GM18499 (cell line): ENCODE results near the gene OR2A7.
"Not testable (repeated sequence)": the region's sequence is repeated elsewhere in the genome, so short reads cannot be mapped to it uniquely, and the experiment has no call there.

ENCODE experiments used
- ATAC-seq: cut with Tn5 transposase; IDR thresholded peaks from one replicate; pipeline ENCODE4 v1.9.1; 2021; ENCODE audit warnings: moderate number of reproducible peaks; ENCODE audit not compliant: insufficient read depth, unreplicated experiment

The OR2A7 gene

DNA sequence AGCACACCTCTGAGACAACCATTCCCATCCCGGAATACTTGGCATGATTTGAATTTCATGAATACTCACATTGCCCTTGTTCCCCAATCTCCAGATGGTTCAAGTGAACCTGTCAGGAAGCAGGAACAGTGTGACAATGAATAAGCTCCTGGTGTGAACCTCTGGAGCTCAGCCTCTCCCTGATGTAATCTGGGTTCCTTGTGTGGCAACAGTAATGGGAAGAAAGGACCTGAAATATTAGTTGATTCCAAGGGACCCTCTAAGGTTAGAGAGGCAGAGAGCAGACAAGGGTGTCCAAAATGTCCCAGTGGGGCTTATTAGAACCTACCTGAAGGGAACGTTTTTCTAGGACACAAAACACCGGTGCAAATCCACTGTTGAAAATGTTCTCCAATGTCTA, 8.5 kb downstream of the OR2A7 start:
- no peak for ATAC-seq

DNA sequence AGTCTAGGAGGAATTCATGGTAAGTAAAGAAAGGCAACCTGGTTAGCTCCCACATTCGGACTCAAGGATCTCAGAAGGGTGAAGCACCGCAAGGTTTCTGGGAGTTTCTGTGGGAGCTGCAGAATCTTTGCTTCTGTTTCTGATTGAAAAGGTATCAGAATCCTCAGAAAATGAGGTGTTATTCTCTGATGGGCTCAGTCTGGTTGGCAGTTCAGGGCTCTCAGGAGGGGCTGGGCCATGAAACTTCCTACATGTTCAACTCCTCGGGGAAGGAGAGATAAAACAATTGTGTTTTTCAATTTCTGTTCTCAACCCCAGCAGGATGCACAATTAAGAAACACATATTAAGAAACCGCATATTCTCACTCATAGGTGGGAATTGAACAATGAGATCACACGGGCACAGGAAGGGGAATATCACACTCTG, 9.1 kb downstream of the OR2A7 start:
- ATAC-seq, result no peak

DNA sequence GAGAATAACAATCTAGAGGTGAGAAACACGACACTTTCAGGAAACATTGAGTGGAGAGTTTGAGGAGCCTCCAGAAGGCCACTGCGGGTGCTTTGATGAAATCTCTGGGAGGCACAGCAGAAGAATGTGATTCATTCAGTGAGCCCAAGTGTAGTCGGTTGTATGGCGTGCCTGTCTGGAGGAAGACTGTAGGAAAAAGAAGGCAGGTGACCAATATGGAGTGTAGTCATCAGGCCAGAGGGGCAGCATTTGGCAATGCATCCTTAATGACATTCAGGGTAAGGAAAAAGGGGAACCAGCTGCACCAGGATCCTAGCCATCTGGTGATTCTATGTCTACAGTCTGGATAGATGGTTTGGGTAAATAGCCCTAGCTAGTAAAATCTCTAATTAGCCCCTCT, 12.3 kb downstream of the OR2A7 start:
- ATAC-seq, result not testable (repeated sequence)

DNA sequence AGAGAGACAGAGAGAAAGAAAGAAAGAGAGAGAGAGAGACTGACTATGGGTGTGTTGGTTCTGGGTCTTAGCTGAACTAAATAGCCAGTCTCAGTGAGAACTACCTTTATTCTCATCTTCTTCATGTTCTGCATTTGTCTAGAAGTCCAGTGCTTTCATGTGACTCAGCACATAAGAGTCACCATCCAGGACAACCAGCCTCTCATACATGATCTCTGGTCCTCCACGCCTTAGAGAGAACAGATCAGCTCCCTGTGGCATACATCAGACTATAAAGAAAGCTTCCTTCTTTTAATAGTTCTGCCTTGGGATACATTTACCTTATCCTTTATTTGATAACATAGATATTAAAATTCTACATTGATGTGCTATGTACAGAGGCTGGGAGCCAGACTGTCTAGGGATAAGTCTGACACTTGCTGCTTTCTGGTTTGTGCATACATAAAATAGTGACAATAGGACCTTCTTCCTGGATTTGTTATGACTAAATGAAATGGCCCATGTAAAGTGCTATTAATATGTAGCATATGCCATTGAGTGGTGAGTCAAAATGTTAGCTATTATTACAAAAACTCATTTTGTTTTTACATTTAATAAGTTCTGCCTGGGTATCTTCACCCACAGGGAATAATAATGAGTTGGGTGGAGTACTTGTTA, 16.8 kb downstream of the OR2A7 start:
- ATAC-seq, result not testable (repeated sequence)

DNA sequence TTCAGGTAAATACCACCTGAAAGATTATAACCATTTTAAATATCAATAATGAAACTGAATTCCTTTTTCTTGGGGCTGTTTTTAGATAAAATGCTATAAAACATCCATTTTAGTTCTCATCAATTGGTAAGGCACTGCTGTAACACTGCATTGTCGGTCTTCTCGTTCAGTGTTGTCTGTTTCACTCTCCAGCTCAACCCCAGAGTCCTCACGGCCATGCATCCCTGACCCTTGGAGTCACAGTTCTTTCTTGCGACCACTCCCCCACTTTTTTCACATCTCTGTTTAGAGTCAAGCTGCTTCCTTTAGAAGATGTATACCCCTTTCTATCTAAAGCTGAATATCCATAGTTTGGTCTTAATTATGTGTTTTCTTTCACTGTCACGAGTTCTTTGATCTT, 17.6 kb downstream of the OR2A7 start:
- ATAC-seq, result not testable (repeated sequence)

DNA sequence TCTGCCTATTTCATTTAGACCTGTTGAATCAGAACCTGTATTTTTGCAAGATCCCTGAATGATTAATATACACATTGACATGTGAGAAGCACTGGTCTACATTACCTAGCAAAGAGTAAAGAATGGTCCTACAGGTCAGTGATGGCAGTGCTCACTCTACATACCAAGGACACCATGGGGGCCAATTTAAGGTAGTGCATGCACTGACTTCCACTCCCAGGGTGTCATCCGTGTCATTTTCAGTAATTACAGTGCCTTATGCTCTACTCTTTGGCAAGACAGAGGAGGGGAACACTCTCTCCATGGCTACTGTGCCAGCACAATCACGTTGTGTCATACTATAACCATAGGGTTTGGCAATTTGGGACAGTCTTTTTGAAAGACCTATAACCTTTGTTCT, 19.2 kb downstream of the OR2A7 start:
- ATAC-seq, result not testable (repeated sequence)

DNA sequence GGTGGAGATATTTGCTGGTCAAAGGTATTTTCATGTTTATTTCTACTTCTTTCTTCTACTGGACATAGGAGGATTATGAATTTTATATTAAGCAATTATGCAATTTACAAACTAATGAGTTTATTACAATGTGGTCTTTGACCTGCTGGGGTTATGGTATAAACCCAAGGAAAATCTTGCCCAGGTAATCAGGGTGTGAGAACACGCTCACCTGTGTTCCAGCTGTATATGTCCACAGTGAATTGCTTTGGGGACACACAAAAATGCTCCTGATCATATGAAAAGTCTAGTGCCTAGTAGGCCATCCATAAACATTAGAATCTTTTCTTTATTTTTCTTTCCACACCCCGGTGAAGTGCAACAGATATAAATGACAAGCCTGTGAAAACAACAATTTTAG, 25.2 kb downstream of the OR2A7 start, which contains the start of gene OR2A42:
Gene OR2A42 (minus strand): TSS at position 241 of the 400 bp plus-strand sequence. CDS start 6,762 bp downstream, outside the sequence.
- ATAC-seq, result not testable (repeated sequence)

DNA sequence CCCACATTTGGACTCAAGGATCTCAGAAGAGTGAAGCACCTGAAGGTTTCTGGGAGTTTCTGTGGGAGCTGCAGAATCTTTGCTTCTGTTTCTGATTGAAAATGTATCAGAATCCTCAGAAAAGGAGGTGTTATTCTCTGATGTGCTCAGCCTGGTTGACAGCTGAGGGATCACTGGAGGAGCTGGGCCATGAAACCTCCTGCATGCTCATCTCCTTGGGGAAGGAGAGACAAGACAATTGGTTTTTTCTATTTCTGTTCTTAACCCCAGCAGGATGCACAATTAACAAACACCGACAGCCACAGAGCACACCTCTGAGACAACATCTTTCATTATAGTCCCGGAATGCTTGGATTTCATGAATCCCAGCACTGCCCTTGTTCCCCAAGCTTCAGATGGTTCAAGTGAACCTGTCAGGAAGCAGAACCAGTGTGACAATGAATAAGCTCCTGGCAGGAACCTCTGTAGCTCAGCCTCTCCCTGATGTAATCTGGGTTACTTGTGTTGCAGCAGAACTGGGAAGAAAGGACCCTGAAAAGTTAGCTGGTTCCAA, 26.0 kb downstream of the OR2A7 start:
- ATAC-seq, result not testable (repeated sequence)

DNA sequence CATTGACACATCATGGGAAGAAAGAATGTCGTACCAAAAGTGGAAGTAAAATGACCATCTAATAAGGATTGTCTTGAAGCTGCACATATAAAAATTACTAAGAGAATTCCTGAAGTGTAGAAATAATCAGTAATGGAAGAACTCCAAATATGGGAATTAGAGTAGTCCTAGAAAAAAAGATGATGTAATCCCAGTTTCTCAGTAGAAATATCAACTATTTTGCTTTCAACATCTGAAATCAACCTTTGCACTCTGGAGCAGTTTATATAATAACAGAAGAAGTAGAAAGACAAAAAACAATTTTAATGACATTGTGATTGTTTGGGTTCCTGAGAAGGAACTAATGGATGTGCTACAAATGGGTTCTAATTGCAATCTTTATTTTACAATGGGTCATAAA, 31.6 kb downstream of the OR2A7 start:
- ATAC-seq, result not testable (repeated sequence)

DNA sequence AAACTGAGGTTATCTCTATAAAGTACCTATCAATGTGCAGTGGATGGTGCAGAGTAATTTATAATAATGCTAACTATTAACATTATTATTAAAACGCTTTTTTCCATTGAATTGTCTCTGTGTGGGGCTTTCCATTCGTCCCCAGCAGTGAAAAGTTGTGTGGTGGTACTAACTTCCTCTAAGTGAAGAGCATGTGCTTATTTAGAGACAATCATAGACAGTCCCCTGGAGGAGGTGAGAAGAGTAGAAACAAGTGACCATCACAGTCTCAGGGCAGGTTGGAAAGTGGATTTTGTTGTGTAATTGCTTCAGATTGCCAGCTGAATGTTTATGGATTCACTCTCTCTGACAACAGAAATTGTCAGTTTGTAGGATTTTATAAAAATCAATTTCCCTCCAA, 33.6 kb downstream of the OR2A7 start:
- ATAC-seq, result not testable (repeated sequence)

DNA sequence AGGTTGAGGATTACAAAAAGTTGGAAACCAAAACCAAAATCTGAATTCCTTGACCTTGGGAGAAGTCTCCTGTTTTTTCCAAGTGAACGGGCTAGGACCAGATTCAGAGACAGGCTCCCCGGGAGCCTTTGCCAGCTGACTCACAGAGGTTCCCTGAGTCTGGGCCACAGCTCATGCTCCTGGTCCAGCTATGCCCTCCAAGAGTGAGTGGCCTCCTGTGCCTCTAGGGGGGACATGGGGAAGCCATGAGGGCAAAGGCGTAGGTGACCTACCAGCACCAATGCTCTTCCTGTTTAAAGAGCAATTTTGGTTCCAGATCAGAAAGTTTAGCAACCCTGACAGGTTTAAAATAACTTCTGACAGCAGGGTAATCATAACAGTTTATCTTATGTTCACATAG, 35.8 kb downstream of the OR2A7 start:
- ATAC-seq, result not testable (repeated sequence)

DNA sequence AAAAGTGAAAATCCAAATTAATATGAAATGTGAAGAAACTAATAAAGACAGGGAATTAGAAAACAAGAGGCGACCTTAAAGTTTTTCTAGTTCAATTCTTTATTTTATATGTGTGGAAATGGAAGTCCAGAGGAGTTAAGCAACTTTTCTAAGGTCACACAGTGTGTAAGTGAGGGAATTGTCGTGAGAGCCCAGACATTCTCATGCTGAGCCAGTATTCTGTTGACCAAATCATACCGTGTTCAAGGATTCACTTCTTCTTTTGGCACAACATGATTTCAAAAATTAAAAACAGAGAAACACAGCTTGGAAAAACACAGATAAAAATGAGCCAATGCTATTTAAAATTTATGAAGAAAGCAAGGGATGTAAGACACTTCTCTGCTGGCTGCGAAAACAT, 37.7 kb downstream of the OR2A7 start:
- ATAC-seq, result not testable (repeated sequence)

DNA sequence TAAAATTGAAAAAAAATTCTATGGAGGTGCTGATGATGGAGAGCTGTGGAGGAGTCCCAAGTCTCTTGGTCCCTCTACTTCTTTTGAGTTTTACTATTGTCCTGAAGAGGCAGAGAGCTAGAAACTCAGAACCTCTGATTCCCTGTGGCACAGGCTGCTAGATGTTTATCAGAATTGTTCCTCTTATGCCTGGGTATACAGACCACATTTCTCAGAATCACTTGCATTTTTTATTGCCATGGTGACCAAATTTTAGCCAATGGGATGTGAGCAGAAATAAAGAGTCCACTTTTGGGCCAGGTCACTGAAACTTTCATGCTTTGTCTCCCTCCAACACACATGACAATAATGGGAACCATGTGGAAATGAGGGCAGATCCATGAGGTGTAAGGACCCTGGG, 40.9 kb downstream of the OR2A7 start:
- not testable (repeated sequence) for ATAC-seq

DNA sequence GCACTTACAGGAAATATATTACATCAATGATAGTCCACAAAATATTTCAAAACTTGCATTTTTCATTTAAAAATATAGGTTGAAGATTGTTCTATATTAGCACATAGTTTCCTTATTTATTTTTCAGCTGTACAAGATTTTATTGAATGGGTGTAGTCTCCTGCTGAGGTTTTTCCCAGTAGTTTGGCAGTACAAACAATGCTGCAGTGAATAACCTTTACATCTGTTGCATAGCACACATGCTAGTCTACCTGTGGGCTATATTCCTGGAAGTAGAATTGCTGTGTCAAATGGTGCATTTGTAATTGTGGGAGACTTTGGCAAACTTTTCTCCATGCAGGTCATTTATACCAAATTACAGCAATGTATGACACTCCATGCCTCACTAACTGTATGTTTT, 44.1 kb downstream of the OR2A7 start:
- ATAC-seq, result not testable (repeated sequence)

DNA sequence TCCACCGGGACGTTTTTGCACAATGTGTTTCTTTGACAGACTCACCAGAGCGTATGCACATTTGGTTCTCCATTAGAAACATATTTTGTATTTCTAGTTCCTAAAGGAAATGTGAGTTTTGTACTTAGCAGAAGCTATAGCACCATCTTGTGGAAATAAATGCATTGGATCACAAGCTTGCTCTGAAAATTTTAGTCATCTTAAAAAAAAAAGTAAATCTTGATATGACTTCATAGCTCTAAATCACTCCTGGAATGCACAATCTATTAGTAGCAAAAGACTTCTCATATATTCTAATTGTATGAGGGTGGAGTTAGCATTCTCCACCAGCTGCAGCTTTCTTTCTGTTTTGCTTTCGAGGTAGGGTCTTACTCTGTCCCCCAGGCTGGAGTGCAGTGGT, 45.4 kb downstream of the OR2A7 start:
- not testable (repeated sequence) for ATAC-seq

DNA sequence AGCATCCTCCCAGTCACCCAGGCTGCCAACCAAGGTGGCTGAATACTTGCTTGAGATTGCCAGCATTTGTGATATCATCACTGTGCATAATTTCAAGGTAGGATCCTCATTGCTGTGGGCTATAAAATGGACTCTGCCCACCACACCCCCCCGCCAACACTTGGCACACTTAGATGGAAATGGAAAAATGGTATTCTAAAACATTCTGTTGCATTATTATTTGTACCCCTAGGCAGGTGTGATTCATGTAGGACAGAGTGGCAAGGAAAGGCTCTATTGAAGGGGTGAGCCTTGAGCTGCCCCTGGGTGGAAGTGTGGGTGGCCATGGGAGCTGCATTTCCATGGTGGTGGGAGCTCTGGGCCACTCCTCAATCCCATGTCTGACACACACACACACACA, 46.0 kb downstream of the OR2A7 start:
- not testable (repeated sequence) for ATAC-seq

DNA sequence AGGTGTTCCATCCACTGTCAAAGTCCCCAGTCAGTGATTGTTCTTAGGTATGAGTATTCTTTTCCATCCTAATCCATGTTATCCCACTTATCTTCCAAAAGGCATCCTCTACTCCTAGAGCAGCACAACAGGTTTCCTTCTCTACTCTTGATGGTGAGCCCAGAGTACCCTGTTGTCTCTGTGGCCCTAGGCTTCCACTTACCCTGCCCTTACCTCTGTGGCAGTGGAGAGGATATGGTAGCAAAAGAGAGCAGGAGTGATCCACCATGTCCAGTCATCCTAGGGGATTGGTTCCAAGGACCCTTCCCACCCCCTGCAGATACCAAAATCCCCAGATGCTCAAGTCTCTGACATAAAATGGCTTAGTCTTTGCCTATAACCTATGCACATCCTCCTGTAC, 47.4 kb downstream of the OR2A7 start:
- not testable (repeated sequence) for ATAC-seq
